CD14-positive monocyte (primary cell): ENCODE results near the gene PMEPA1. TPM values are rescaled to one million over a fixed set of nuclear protein-coding genes. Genes with fewer than 3 reads are reported as not detected.

ENCODE experiments used
- DNase-seq, 3 donors: peaks; one replicate each; pipeline ENCODE4 v3.0.0-alpha.2; 2011 to 2022
- H2AFZ ChIP-seq: 2 replicates; pipeline ENCODE4 v1.6.0; 2012; ENCODE audit warnings: mild to moderate bottlenecking, low read depth, low read length, inconsistent platforms; ENCODE audit not compliant: insufficient read depth, poor library complexity, severe bottlenecking
- H3K27ac ChIP-seq, 2 donors: 1 replicate in 1 of 2; 2 replicates in 1 of 2; pipeline ENCODE4 v1.5.1; 2012 to 2013; ENCODE audit warnings: low read length in 2 of 2, control low read depth in 1 of 2, inconsistent platforms in 1 of 2, low read depth in 1 of 2, mild to moderate bottlenecking in 1 of 2
- H3K27me3 ChIP-seq, 2 donors: one replicate each; pipeline versions ENCODE4 v1.6.0 to v1.6.1; 2011 to 2013; ENCODE audit warnings: low read length in 2 of 2; ENCODE audit not compliant: control insufficient read depth in 2 of 2, insufficient read depth in 2 of 2
- H3K36me3 ChIP-seq, 2 donors: replicated peaks in 1 of 2; 1 replicate in 1 of 2; 2 replicates in 1 of 2; pipeline versions ENCODE4 v1.5.1 to v1.6.1; 2012 to 2013; ENCODE audit warnings: low read length in 2 of 2, control low read depth in 1 of 2, inconsistent platforms in 1 of 2, mild to moderate bottlenecking in 1 of 2; ENCODE audit not compliant: insufficient read depth in 2 of 2, control insufficient read depth in 1 of 2
- H3K4me1 ChIP-seq, 2 donors: 1 replicate in 1 of 2; 2 replicates in 1 of 2; pipeline versions ENCODE4 v1.5.1 to v1.6.1; 2012 to 2013; ENCODE audit warnings: low read length in 2 of 2, control low read depth in 1 of 2, inconsistent platforms in 1 of 2, mild to moderate bottlenecking in 1 of 2, moderate library complexity in 1 of 2; ENCODE audit not compliant: insufficient read depth in 2 of 2, control insufficient read depth in 1 of 2
- H3K4me2 ChIP-seq: replicated peaks from 2 replicates; pipeline ENCODE3; 2012; ENCODE audit warnings: low read length, moderate library complexity, mild to moderate bottlenecking; ENCODE audit not compliant: poor library complexity, severe bottlenecking; ENCODE audit errors: extremely low read depth
- H3K4me3 ChIP-seq, 3 experiments: fragments of 200-600 bp in 1 of 3; sonication (generic) in 1 of 3; replicated peaks in 1 of 3; 1 replicate in 2 of 3; 2 replicates in 1 of 3; pipeline ENCODE4 v1.5.1; 2011 to 2013; ENCODE audit warnings: low read length in 3 of 3, mild to moderate bottlenecking in 3 of 3, control low read depth in 2 of 3, low read depth in 2 of 3, inconsistent platforms in 1 of 3, moderate library complexity in 1 of 3
- H3K79me2 ChIP-seq: 2 replicates; pipeline ENCODE4 v1.6.0; 2012; ENCODE audit warnings: mild to moderate bottlenecking, control low read depth, inconsistent platforms, low read length, moderate library complexity; ENCODE audit not compliant: insufficient read depth
- H3K9ac ChIP-seq: 2 replicates; pipeline ENCODE4 v1.6.0; 2017; ENCODE audit warnings: low read length, mild to moderate bottlenecking; ENCODE audit not compliant: insufficient read depth, poor library complexity, severe bottlenecking
- H3K9me3 ChIP-seq, 2 donors: replicated peaks in 1 of 2; 1 replicate in 1 of 2; 2 replicates in 1 of 2; pipeline versions ENCODE4 v1.5.1 to v1.6.1; 2012 to 2013; ENCODE audit warnings: low read length in 2 of 2, control low read depth in 1 of 2; ENCODE audit not compliant: control insufficient read depth in 1 of 2, insufficient read depth in 1 of 2
- H4K20me1 ChIP-seq: 2 replicates; pipeline ENCODE4 v1.6.0; 2012; ENCODE audit warnings: mild to moderate bottlenecking, low read length, control low read depth, moderate library complexity; ENCODE audit not compliant: insufficient read depth
- H3K27ac Mint-ChIP-seq, 7 donors: one replicate each; pipeline ENCODE4 v1.8.0; 2020; ENCODE audit warnings: mild to moderate bottlenecking in 7 of 7, mixed read lengths in 7 of 7, moderate library complexity in 6 of 7, inconsistent platforms in 2 of 7
- H3K27me3 Mint-ChIP-seq, 3 donors: one replicate each; pipeline ENCODE4 v1.8.0; 2021 to 2022; ENCODE audit warnings: low read depth in 3 of 3, mild to moderate bottlenecking in 3 of 3, mixed read lengths in 3 of 3, moderate library complexity in 3 of 3, inconsistent platforms in 1 of 3
- H3K36me3 Mint-ChIP-seq, 2 donors: one replicate each; pipeline ENCODE4 v1.8.0; 2020; ENCODE audit warnings: mixed read lengths in 2 of 2, inconsistent platforms in 1 of 2, mild to moderate bottlenecking in 1 of 2
- H3K4me1 Mint-ChIP-seq: one replicate; pipeline ENCODE4 v1.8.0; 2020; ENCODE audit warnings: mild to moderate bottlenecking, mixed read lengths
- H3K4me3 Mint-ChIP-seq, 2 donors: one replicate each; pipeline ENCODE4 v1.8.0; 2020; ENCODE audit warnings: mild to moderate bottlenecking in 2 of 2, mixed read lengths in 2 of 2, moderate library complexity in 1 of 2
- H3K9me3 Mint-ChIP-seq, 7 donors: one replicate each; pipeline ENCODE4 v1.8.0; 2020 to 2022; ENCODE audit warnings: mixed read lengths in 7 of 7, mild to moderate bottlenecking in 6 of 7, moderate library complexity in 6 of 7, inconsistent platforms in 2 of 7
- WGBS: methylation state at CpG from one replicate; pipeline ENCODE4 v1.1.5; 2013; ENCODE audit warnings: missing lambda C conversion rate; ENCODE audit not compliant: insufficient coverage; 5-methylcytosine and 5-hydroxymethylcytosine counted together
- intact Hi-C, 2 donors: fragments of 100-400 bp; cut with micrococcal nuclease; formaldehyde crosslinking; loops; one replicate each; pipeline versions ENCODE4 v1.15.0 to v1.15.1; 2023
- polyA plus RNA-seq, 3 donors: library from polyadenylated mRNA; depleted of rRNA in 1 of 3; unstranded in 2 of 3; stranded (reverse) in 1 of 3; fragments of 300-500 nt in 2 of 3; fragments of >200 nt in 1 of 3; fragmentation: Illumina TruSeq in 2 of 3; gene quantifications; 1 replicate in 2 of 3; 2 replicates in 1 of 3; pipeline ENCODE4 v1.2.3, GENCODE V29; 2012 to 2021
- TF ChIP-seq, protein P1 (sequence below): fragments of 200-600 bp; IDR thresholded peaks from one replicate; pipeline ENCODE4 v1.8.0; 2022; ENCODE audit warnings: antibody characterized with exemption, mild to moderate bottlenecking

The PMEPA1 gene
- polyA plus RNA-seq, 3 donors: 0.12 to 0.73 (median 0.59) TPM

DNA sequence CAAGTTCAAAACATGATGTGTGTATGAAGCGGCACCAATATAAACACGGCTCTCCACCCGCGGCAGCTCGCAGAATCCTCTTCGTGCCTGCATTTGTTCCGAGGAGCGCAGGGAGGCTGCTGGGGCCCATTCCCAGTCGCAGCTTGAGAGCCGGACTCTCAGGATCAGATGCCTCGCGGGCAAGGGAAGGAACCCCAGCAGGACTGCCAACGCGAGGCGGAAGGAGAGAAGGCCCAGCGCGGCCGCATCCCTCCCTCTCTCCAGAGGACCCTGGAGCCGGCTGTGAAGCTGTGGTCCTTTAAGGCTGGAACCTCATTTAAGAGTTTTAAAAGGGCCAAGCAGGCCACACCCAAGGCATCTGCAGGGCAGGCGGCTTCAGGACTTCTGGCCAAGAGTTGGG, 45.3 kb downstream of the PMEPA1 start:
- intact Hi-C loops: no loop called here

DNA sequence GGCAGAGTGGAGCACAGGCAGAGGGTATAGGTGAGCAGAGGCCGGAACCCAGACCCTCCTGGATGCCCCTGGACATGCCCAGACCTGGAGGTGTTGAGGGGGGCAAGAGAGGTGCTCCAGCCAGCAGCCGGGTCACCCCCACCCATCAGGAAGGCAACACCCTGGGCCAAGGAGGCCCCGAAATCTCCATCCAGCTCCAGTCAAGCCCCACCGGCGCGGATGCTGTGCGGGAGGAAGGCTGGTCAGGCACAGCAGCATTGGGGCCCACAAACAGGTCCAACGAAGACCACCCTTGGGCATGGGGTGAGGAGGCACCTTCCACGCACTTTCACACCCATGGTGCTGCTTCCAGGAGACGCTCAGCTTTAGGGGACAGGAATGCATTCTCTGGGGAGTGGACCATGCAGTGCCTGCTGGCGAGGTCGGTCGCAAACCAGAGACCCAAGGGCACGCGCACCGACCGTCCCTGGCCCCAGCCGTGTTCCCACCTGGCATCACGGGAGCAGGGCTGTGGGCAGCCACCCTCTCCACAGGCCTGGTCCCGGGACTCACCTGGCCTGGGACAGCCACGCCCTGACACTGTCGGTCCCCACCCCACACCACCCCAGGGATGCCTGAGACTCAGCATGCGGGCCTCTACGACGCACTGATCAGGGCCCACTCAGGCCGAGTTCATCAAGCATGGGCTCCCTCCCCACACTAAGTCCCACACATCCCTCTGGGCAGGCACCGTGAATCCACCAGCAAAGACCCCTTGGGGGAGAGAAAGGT, 45.9 kb downstream of the PMEPA1 start:
- peaks cover 0 to 3% (median 0%) of the 10 kb centered on the region in 7 donors for H3K9me3 Mint-ChIP-seq
- H3K36me3 Mint-ChIP-seq: no peaks in the 10 kb centered on the region
- Histone ChIP-seq H3K27me3 (no peaks in the 10 kb centered on the region), H4K20me1 (no peaks in the 10 kb centered on the region), H3K9me3 (no peaks in the 10 kb centered on the region), H3K4me3 (no peak overlapping the region), H3K9ac (no peak overlapping the region), H3K4me1 (no peaks in the 10 kb centered on the region), H2AFZ (no peak overlapping the region), H3K79me2 (no peaks in the 10 kb centered on the region), H3K4me2 (no peak overlapping the region), H3K27ac (no peak overlapping the region), H3K36me3 (no peaks in the 10 kb centered on the region)
- 95% methylated on average over 18 of the region's 27 CpGs for WGBS
- no peak overlapping the region for H3K4me3 Mint-ChIP-seq
- DNase-seq: no peak
- H3K4me1 Mint-ChIP-seq: no peaks in the 10 kb centered on the region
- TF ChIP-seq, protein P1, sequence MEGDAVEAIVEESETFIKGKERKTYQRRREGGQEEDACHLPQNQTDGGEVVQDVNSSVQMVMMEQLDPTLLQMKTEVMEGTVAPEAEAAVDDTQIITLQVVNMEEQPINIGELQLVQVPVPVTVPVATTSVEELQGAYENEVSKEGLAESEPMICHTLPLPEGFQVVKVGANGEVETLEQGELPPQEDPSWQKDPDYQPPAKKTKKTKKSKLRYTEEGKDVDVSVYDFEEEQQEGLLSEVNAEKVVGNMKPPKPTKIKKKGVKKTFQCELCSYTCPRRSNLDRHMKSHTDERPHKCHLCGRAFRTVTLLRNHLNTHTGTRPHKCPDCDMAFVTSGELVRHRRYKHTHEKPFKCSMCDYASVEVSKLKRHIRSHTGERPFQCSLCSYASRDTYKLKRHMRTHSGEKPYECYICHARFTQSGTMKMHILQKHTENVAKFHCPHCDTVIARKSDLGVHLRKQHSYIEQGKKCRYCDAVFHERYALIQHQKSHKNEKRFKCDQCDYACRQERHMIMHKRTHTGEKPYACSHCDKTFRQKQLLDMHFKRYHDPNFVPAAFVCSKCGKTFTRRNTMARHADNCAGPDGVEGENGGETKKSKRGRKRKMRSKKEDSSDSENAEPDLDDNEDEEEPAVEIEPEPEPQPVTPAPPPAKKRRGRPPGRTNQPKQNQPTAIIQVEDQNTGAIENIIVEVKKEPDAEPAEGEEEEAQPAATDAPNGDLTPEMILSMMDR: no peak
- H3K27ac Mint-ChIP-seq: no peak overlapping the region
- intact Hi-C loops: no loop called here
- peaks cover 0 to 6% (median 1%) of the 10 kb centered on the region in 3 donors for H3K27me3 Mint-ChIP-seq

More for the DNA sequence above, 45.3 kb downstream of the PMEPA1 start:
- Histone ChIP-seq H3K36me3 (no peaks in the 10 kb centered on the region), H3K9ac (no peak overlapping the region), H3K4me2 (no peak overlapping the region), H3K4me3 (no peak overlapping the region), H3K27ac (no peak overlapping the region), H3K27me3 (no peaks in the 10 kb centered on the region), H4K20me1 (no peaks in the 10 kb centered on the region), H3K4me1 (no peaks in the 10 kb centered on the region), H3K9me3 (no peaks in the 10 kb centered on the region), H3K79me2 (no peaks in the 10 kb centered on the region), H2AFZ (no peak overlapping the region)
- no peaks in the 10 kb centered on the region for H3K36me3 Mint-ChIP-seq
- H3K4me1 Mint-ChIP-seq: no peaks in the 10 kb centered on the region
- no peak for DNase-seq
- H3K4me3 Mint-ChIP-seq: no peak overlapping the region
- peaks cover 0 to 3% (median 0%) of the 10 kb centered on the region in 7 donors for H3K9me3 Mint-ChIP-seq
- peaks cover 0 to 6% (median 1%) of the 10 kb centered on the region in 3 donors for H3K27me3 Mint-ChIP-seq
- TF ChIP-seq, protein P1: no peak
- WGBS: 96% methylated on average over 12 of the region's 20 CpGs
- H3K27ac Mint-ChIP-seq: no peak overlapping the region
